Cardiac fibroblast (primary cell): ENCODE measurements around the gene AP1S3.

ENCODE experiments used
- DNase-seq, 2 donors: peaks; one replicate each; pipeline versions ENCODE4 v3.0.0 to v3.0.0-alpha.2; 2010; ENCODE audit warnings: low read depth in 2 of 2
- H3K4me3 ChIP-seq, 2 donors: replicated peaks in 1 of 2; 1 replicate in 1 of 2; 2 replicates in 1 of 2; pipeline ENCODE4 v1.5.1; 2011; ENCODE audit warnings: low read depth in 2 of 2, low read length in 2 of 2, mild to moderate bottlenecking in 2 of 2, moderate library complexity in 1 of 2
- CTCF ChIP-seq: IDR thresholded peaks from one replicate; pipeline ENCODE4 v1.5.1; 2011; ENCODE audit warnings: low read depth, mild to moderate bottlenecking, low read length, inconsistent platforms

AP1S3 gene

GRCh38 chr2:223784221-223784772 lies 53.1 kb downstream of the AP1S3 start:
- H3K4me3 ChIP-seq = no peak overlapping the region
- no peak for TF ChIP-seq CTCF
- DNase-seq = no peak

GRCh38 chr2:223782629-223783028 lies 54.8 kb downstream of the AP1S3 start:
- TF ChIP-seq CTCF = no peak
- no peak for DNase-seq
- no peak overlapping the region for H3K4me3 ChIP-seq

GRCh38 chr2:223781560-223781959 lies 55.8 kb downstream of the AP1S3 start:
- no peak for TF ChIP-seq CTCF
- H3K4me3 ChIP-seq = no peak overlapping the region
- no peak for DNase-seq

GRCh38 chr2:223779877-223780276 lies 57.5 kb downstream of the AP1S3 start:
- DNase-seq = peak; percentile 59 to 75
- TF ChIP-seq CTCF = peak; percentile 49
- H3K4me3 ChIP-seq = no peak overlapping the region

- no peak for TF ChIP-seq CTCF
- H3K4me3 ChIP-seq = no peak overlapping the region
- no peak for DNase-seq
These were observed 63.2 kb downstream of the AP1S3 start for GRCh38 chr2:223774193-223774592.

GRCh38 chr2:223772363-223772762 lies 65.0 kb downstream of the AP1S3 start:
- TF ChIP-seq CTCF = no peak
- DNase-seq = no peak
- H3K4me3 ChIP-seq = no peak overlapping the region

- TF ChIP-seq CTCF = no peak
- no peak for DNase-seq
- no peak overlapping the region for H3K4me3 ChIP-seq
These were observed 65.9 kb downstream of the AP1S3 start for GRCh38 chr2:223771475-223771874.
